ENCODE results near the gene PACSIN2.

DNA sequence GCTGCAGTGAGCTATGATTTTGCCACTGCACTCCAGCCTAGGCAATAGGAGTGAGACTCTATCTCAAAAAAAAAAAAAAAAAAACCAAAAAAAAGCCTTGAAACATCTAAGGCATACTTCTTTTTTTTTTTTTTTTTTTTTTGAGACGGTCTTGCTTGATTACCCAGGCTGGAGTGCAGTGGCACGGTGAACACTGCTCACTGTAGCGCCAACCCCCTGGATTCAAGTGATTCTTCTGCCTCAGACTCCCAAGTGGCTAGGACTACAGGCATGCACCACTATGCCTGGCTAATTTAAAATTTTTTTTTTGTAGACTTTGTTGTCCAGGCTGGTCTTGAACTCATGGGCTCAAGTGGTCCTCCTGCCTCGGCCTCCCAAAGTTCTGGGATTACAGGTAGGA lies 177.4 kb downstream of the PACSIN2 start:
- TF ChIP-seq, protein P1, sequence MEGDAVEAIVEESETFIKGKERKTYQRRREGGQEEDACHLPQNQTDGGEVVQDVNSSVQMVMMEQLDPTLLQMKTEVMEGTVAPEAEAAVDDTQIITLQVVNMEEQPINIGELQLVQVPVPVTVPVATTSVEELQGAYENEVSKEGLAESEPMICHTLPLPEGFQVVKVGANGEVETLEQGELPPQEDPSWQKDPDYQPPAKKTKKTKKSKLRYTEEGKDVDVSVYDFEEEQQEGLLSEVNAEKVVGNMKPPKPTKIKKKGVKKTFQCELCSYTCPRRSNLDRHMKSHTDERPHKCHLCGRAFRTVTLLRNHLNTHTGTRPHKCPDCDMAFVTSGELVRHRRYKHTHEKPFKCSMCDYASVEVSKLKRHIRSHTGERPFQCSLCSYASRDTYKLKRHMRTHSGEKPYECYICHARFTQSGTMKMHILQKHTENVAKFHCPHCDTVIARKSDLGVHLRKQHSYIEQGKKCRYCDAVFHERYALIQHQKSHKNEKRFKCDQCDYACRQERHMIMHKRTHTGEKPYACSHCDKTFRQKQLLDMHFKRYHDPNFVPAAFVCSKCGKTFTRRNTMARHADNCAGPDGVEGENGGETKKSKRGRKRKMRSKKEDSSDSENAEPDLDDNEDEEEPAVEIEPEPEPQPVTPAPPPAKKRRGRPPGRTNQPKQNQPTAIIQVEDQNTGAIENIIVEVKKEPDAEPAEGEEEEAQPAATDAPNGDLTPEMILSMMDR (IDR thresholded peaks at IDR 0.05; ENCODE audit: low read depth, low read length, poor library complexity, severe bottlenecking) = no peak
- no peak for TF ChIP-seq EZH2phosphoT487 (IDR thresholded peaks at IDR 0.05; ENCODE audit: borderline replicate concordance, low read length)

Data from DOHH2 (cell line).